Ovary (tissue), 3 donors: ENCODE measurements around the gene PLCB1.

Source experiments
- CTCF ChIP-seq, 3 donors: fragments of 450-650 bp in 2 of 3; fragments of 200-600 bp in 1 of 3; IDR thresholded peaks; one replicate each; pipeline versions ENCODE4 v1.5.1 to v1.8.0; 2016 to 2022; ENCODE audit warnings: antibody characterized with exemption in 3 of 3, mild to moderate bottlenecking in 1 of 3
- POLR2A ChIP-seq: fragments of 450-650 bp; IDR thresholded peaks from one replicate; pipeline ENCODE4 v1.6.1; 2017; ENCODE audit warnings: antibody characterized with exemption, mild to moderate bottlenecking, moderate library complexity
- donor health status: DM: no; HTN: no; CAD: no.

- no peak for TF ChIP-seq POLR2A
- no peak for TF ChIP-seq CTCF (IDR thresholded peaks at IDR 0.05)
Measured at GRCh38 chr20:8104252-8104651, 27.8 kb upstream of the PLCB1 start.
